Mesothelial cell of epicardium (in vitro differentiated cells): Measurements from ENCODE around the gene CPEB4. TPM values are rescaled to one million over a fixed set of nuclear protein-coding genes. Genes with fewer than 3 reads are reported as not detected.

Source experiments
- DNase-seq, 2 experiments: peaks; one replicate each; pipeline ENCODE4 v3.0.0; 2021; ENCODE audit warnings: low spot score in 2 of 2; ENCODE audit not compliant: unreplicated experiment in 2 of 2
- H3K27ac Mint-ChIP-seq: 2 replicates; pipeline ENCODE4 v1.8.0; 2021; ENCODE audit warnings: mixed read lengths
- H3K27me3 Mint-ChIP-seq: 2 replicates; pipeline ENCODE4 v1.8.0; 2021; ENCODE audit warnings: low read depth, mixed read lengths
- H3K36me3 Mint-ChIP-seq: 2 replicates; pipeline ENCODE4 v1.8.0; 2021; ENCODE audit warnings: mixed read lengths
- H3K4me1 Mint-ChIP-seq: 2 replicates; pipeline ENCODE4 v1.8.0; 2021; ENCODE audit warnings: mixed read lengths
- H3K4me3 Mint-ChIP-seq: 2 replicates; pipeline ENCODE4 v1.8.0; 2021; ENCODE audit warnings: mild to moderate bottlenecking, moderate library complexity, mixed read lengths
- H3K9me3 Mint-ChIP-seq: 2 replicates; pipeline ENCODE4 v1.8.0; 2021; ENCODE audit warnings: mixed read lengths
- total RNA-seq: library from RNA; stranded (reverse); gene quantifications from 3 replicates; pipeline ENCODE4 v1.2.1, GENCODE V29; 2021
- TF ChIP-seq, protein P1 (sequence below): fragments of 200-600 bp; sonication (generic); IDR thresholded peaks from one replicate; pipeline ENCODE4 v1.5.0; 2021; ENCODE audit warnings: antibody characterized with exemption; ENCODE audit not compliant: unreplicated experiment

The CPEB4 gene
- total RNA-seq, 1 donor from 2014 or later: 15.3 TPM

DNA sequence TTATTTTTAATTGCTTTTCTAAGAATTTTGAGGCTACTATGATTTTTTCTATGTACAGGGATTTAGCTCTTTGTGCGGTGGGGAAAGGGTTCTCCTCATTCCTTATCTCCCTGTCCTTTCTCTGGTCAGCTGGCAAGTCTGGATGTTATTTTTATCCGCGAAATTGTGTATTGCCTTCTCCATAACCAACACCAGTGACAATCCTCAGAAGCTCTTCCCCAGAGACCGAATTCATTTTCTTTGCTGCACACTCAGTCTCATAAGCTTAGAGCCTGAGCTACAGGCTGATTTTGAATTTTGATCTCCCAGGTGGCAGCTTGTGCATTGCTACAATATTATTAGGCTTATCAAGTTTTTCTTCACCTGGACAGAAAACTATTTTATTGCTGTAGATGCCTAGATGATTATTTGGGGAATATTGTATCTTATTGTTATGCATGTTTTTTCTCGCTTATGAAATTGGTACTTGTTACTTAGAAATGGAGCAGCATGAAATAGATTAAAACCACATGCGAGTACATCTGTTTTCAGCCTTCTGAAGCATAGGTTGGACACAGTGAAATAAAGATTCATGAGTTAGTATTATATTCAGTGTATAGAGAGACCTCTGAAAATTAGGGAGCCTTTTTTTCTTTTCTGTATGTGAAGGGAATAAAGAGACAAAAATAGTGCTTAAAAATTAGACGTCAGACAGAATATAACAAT is 27.3 kb downstream of the CPEB4 start:
- H3K9me3 Mint-ChIP-seq: no peaks in the 10 kb centered on the region
- H3K36me3 Mint-ChIP-seq: peaks cover 1% of the 10 kb centered on the region
- H3K27me3 Mint-ChIP-seq: no peaks in the 10 kb centered on the region
- H3K4me3 Mint-ChIP-seq: no peak overlapping the region
- no peak for DNase-seq
- TF ChIP-seq, protein P1, sequence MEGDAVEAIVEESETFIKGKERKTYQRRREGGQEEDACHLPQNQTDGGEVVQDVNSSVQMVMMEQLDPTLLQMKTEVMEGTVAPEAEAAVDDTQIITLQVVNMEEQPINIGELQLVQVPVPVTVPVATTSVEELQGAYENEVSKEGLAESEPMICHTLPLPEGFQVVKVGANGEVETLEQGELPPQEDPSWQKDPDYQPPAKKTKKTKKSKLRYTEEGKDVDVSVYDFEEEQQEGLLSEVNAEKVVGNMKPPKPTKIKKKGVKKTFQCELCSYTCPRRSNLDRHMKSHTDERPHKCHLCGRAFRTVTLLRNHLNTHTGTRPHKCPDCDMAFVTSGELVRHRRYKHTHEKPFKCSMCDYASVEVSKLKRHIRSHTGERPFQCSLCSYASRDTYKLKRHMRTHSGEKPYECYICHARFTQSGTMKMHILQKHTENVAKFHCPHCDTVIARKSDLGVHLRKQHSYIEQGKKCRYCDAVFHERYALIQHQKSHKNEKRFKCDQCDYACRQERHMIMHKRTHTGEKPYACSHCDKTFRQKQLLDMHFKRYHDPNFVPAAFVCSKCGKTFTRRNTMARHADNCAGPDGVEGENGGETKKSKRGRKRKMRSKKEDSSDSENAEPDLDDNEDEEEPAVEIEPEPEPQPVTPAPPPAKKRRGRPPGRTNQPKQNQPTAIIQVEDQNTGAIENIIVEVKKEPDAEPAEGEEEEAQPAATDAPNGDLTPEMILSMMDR: no peak
- H3K27ac Mint-ChIP-seq: no peak overlapping the region
- peaks cover 6% of the 10 kb centered on the region for H3K4me1 Mint-ChIP-seq

GRCh38 chr5:173916233-173916632 is 28.1 kb downstream of the CPEB4 start:
- Mint-ChIP-seq H3K27ac (no peak overlapping the region), H3K27me3 (no peaks in the 10 kb centered on the region), H3K4me1 (peaks cover 10% of the 10 kb centered on the region), H3K36me3 (peaks cover 1% of the 10 kb centered on the region), H3K9me3 (no peaks in the 10 kb centered on the region), H3K4me3 (no peak overlapping the region)
- DNase-seq: no peak
- TF ChIP-seq, protein P1: no peak

- Mint-ChIP-seq H3K4me3 (no peak overlapping the region), H3K27me3 (no peaks in the 10 kb centered on the region), H3K4me1 (peaks cover 12% of the 10 kb centered on the region), H3K9me3 (no peaks in the 10 kb centered on the region), H3K27ac (no peak overlapping the region), H3K36me3 (no peaks in the 10 kb centered on the region)
- DNase-seq: no peak
- TF ChIP-seq, protein P1: no peak
These were observed 29.9 kb downstream of the CPEB4 start for GRCh38 chr5:173917788-173918786.

DNA sequence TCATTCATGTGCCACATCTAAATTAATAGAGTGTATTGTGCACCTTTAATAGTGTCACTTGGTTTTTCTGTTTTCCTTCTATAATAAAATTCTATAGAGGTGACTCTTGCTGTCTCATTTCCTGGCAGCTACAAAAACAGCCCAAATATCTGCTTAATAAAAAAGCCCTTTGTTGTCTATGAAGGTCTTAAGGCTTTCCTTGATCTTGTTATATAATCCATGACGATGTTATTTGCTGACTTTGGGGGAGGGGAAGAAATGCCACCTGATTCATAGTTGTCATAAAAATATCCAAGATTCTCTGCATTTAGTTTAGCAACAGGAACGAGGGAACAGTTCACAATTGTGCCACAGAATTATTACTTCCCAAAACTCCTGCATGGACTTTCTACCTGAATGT is 31.3 kb downstream of the CPEB4 start:
- no peaks in the 10 kb centered on the region for H3K9me3 Mint-ChIP-seq
- H3K27me3 Mint-ChIP-seq: no peaks in the 10 kb centered on the region
- TF ChIP-seq, protein P1: no peak
- H3K27ac Mint-ChIP-seq: no peak overlapping the region
- no peaks in the 10 kb centered on the region for H3K36me3 Mint-ChIP-seq
- no peak overlapping the region for H3K4me3 Mint-ChIP-seq
- H3K4me1 Mint-ChIP-seq: peaks cover 25% of the 10 kb centered on the region
- no peak for DNase-seq

GRCh38 chr5:173920024-173920753 is 32.0 kb downstream of the CPEB4 start:
- Mint-ChIP-seq H3K4me3 (no peak overlapping the region), H3K36me3 (no peaks in the 10 kb centered on the region), H3K27ac (no peak overlapping the region), H3K4me1 (peaks cover 33% of the 10 kb centered on the region), H3K9me3 (no peaks in the 10 kb centered on the region), H3K27me3 (no peaks in the 10 kb centered on the region)
- TF ChIP-seq, protein P1: no peak
- no peak for DNase-seq
